ENCODE measurements around the gene FRS2. TPM values are rescaled to one million over a fixed set of nuclear protein-coding genes. Genes with fewer than 3 reads are reported as not detected.

The FRS2 gene
- total and polyA plus RNA-seq, 2 donors (not counting 1 experiment from before 2014, with no cell fraction given) = 11.3 to 33.7 TPM

- Mint-ChIP-seq H3K9me3 (ENCODE audit: insufficient read depth) (no peaks in the 10 kb centered on the region), H3K27me3 (no peaks in the 10 kb centered on the region), H3K4me3 (no peak overlapping the region), H3K27ac (no peak overlapping the region), H3K4me1 (peaks cover 2% of the 10 kb centered on the region)
- peaks cover 4% of the 10 kb centered on the region for H3K79me2 ChIP-seq (ENCODE audit: control insufficient read depth, insufficient read depth, low read length)
- H3K4me1 ChIP-seq (ENCODE audit: control insufficient read depth in 2 of 2, insufficient read depth in 2 of 2, low read length in 2 of 2) = no peaks in the 10 kb centered on the region
- no peaks in the 10 kb centered on the region for H3K9me3 ChIP-seq (ENCODE audit: control extremely low read depth in 1 of 3, control insufficient read depth in 2 of 3, insufficient read depth in 1 of 3, low read length in 2 of 3)
- CTCF ChIA-PET = interaction anchor here (0.7 to 3.3 kb wide), 4 partner anchors 11 to 522 kb away, joined by 3 to 16 read pairs (median 4); no protein-coding TSS in a partner anchor
- POLR2A ChIA-PET = no interaction called here
- TF ChIP-seq, protein P1, sequence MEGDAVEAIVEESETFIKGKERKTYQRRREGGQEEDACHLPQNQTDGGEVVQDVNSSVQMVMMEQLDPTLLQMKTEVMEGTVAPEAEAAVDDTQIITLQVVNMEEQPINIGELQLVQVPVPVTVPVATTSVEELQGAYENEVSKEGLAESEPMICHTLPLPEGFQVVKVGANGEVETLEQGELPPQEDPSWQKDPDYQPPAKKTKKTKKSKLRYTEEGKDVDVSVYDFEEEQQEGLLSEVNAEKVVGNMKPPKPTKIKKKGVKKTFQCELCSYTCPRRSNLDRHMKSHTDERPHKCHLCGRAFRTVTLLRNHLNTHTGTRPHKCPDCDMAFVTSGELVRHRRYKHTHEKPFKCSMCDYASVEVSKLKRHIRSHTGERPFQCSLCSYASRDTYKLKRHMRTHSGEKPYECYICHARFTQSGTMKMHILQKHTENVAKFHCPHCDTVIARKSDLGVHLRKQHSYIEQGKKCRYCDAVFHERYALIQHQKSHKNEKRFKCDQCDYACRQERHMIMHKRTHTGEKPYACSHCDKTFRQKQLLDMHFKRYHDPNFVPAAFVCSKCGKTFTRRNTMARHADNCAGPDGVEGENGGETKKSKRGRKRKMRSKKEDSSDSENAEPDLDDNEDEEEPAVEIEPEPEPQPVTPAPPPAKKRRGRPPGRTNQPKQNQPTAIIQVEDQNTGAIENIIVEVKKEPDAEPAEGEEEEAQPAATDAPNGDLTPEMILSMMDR (IDR thresholded peaks at IDR 0.05) = no peak
- TF ChIP-seq EZH2 (IDR thresholded peaks at IDR 0.05; ENCODE audit: borderline replicate concordance, insufficient read depth, low read depth, low read length, poor library complexity, severe bottlenecking) = no peak
- no peak overlapping the region for H3K27ac ChIP-seq (ENCODE audit: low read length in 2 of 2)
- no peak overlapping the region for H3K9ac ChIP-seq (ENCODE audit: low read length)
- intact Hi-C loops (cut with micrococcal nuclease) = no loop called here
- H3K4me2 ChIP-seq (replicated peaks; ENCODE audit: low read depth, low read length, poor library complexity, severe bottlenecking) = no peak overlapping the region
- H3K36me3 ChIP-seq (replicated peaks in 1 of 2; ENCODE audit: control extremely low read depth in 1 of 2, control insufficient read depth in 1 of 2, extremely low read depth in 1 of 2, insufficient read depth in 2 of 2, low read length in 1 of 2) = peaks cover 0 to 8% of the 10 kb centered on the region in 2 experiments
- no peaks in the 10 kb centered on the region for H4K20me1 ChIP-seq (ENCODE audit: control insufficient read depth, insufficient read depth, low read length, poor library complexity, severe bottlenecking)
- H3K4me3 ChIP-seq (ENCODE audit: control extremely low read depth in 1 of 5, extremely low read depth in 1 of 5, insufficient read depth in 1 of 5, low read depth in 2 of 5, low read length in 4 of 5) = no peak overlapping the region
- H3K27me3 ChIP-seq (replicated peaks in 1 of 4; ENCODE audit: control extremely low read depth in 1 of 4, control insufficient read depth in 3 of 4, insufficient read depth in 4 of 4, low read length in 3 of 4) = no peaks in the 10 kb centered on the region
- no peak for ATAC-seq (ENCODE audit: low read depth)
- WGBS (ENCODE audit: insufficient coverage) = 100% methylated on average over 1 of the region's 2 CpGs
- DNase-seq = no peak
- no peak overlapping the region for H2AFZ ChIP-seq (ENCODE audit: insufficient read depth, low read depth, low read length, poor library complexity, severe bottlenecking)
Observed at GRCh38 chr12:69553628-69554248, 83.5 kb downstream of the FRS2 start.

DNA sequence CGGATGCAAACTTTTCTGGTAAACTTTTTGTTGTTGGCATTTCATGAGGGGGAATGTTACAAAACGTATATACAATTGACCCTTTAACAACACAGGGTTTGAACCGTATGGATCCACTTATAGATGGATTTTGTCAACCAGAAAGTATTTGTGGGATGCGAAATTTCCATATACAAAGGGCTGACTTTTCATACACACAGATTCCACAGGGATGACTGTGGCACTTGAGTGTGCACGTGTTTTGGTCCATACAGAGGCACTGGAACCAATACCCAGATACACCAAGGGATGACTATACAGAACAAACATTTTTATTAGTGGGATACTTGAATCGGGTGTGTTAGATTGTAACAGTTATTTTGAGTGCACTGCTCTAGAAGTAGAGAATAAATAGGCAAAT, 85.3 kb downstream of the FRS2 start:
- Mint-ChIP-seq H3K27ac (no peak overlapping the region), H3K9me3 (ENCODE audit: insufficient read depth) (no peaks in the 10 kb centered on the region), H3K4me1 (peaks cover 2% of the 10 kb centered on the region), H3K27me3 (no peaks in the 10 kb centered on the region), H3K4me3 (no peak overlapping the region)
- no peaks in the 10 kb centered on the region for H3K27me3 ChIP-seq (replicated peaks in 1 of 4; ENCODE audit: control extremely low read depth in 1 of 4, control insufficient read depth in 3 of 4, insufficient read depth in 4 of 4, low read length in 3 of 4)
- TF ChIP-seq, protein P1 (IDR thresholded peaks at IDR 0.05) = no peak
- TF ChIP-seq EZH2 (IDR thresholded peaks at IDR 0.05; ENCODE audit: borderline replicate concordance, insufficient read depth, low read depth, low read length, poor library complexity, severe bottlenecking) = no peak
- H4K20me1 ChIP-seq (ENCODE audit: control insufficient read depth, insufficient read depth, low read length, poor library complexity, severe bottlenecking) = no peaks in the 10 kb centered on the region
- no peak overlapping the region for H3K9ac ChIP-seq (ENCODE audit: low read length)
- no peak overlapping the region for H3K4me3 ChIP-seq (ENCODE audit: control extremely low read depth in 1 of 5, extremely low read depth in 1 of 5, insufficient read depth in 1 of 5, low read depth in 2 of 5, low read length in 4 of 5)
- peaks cover 0 to 6% of the 10 kb centered on the region in 2 experiments for H3K36me3 ChIP-seq (replicated peaks in 1 of 2; ENCODE audit: control extremely low read depth in 1 of 2, control insufficient read depth in 1 of 2, extremely low read depth in 1 of 2, insufficient read depth in 2 of 2, low read length in 1 of 2)
- no peak for ATAC-seq (ENCODE audit: low read depth)
- intact Hi-C loops (cut with micrococcal nuclease) = no loop called here
- no peak overlapping the region for H2AFZ ChIP-seq (ENCODE audit: insufficient read depth, low read depth, low read length, poor library complexity, severe bottlenecking)
- ChIA-PET CTCF (interaction anchor here (3.3 kb wide), 1 partner anchor 15 kb away, joined by 16 read pairs; no protein-coding TSS in a partner anchor), POLR2A (no interaction called here)
- no peak for DNase-seq
- WGBS (ENCODE audit: insufficient coverage) = no CpG with 5 or more reads among the region's 6 CpGs
- H3K4me2 ChIP-seq (replicated peaks; ENCODE audit: low read depth, low read length, poor library complexity, severe bottlenecking) = no peak overlapping the region
- H3K79me2 ChIP-seq (ENCODE audit: control insufficient read depth, insufficient read depth, low read length) = peaks cover 4% of the 10 kb centered on the region
- no peak overlapping the region for H3K27ac ChIP-seq (ENCODE audit: low read length in 2 of 2)
- H3K4me1 ChIP-seq (ENCODE audit: control insufficient read depth in 2 of 2, insufficient read depth in 2 of 2, low read length in 2 of 2) = no peaks in the 10 kb centered on the region
- H3K9me3 ChIP-seq (ENCODE audit: control extremely low read depth in 1 of 3, control insufficient read depth in 2 of 3, insufficient read depth in 1 of 3, low read length in 2 of 3) = no peaks in the 10 kb centered on the region
